Fibroblast of skin of right biceps (primary cell): ENCODE measurements around the gene LRRC3.

Experiments
- DNase-seq: peaks from one replicate; pipeline ENCODE4 v3.0.0-alpha.2; 2013

LRRC3 gene

DNA sequence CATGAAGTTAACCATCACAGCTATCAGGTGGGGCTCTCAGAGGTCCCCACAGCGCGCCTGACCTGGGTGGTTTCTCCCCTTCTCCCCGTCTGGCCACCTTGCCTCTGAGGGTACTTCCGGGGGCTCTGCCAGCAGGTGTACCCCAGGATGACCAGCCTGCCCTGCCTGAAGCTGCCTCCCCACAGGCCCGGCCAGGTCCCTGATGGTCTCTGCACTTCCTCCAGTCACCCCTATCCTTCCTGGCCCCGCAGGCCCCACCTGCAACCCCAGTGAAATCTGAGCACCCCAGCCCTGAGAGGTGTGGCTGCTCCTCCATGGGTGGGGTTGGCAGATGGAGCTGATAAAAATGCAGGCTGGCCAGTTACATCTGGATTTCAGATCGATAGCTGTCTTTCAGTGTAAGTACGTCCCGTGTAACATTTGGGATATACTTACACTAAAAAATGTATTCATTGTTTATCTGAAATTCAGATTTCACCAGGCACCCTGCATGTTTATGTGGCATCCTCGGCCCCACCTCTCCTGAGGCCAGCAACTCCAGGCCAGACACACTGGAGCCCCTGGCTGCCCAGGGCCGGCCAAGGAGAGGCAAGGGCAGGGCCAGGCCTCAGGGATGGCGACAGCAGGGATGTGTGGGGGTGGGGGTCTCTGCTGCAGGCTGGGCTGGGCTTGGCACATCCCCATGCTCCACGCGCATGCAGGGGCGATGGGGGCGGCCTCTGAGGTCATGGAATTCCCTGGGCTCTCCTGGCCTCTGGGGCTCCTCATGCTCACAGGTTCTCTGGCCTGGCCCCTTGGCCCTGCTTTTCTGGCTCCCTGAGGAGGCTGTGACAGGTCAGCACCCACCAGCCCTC is 25.1 kb downstream of the LRRC3 start:
- no peak for DNase-seq

DNA sequence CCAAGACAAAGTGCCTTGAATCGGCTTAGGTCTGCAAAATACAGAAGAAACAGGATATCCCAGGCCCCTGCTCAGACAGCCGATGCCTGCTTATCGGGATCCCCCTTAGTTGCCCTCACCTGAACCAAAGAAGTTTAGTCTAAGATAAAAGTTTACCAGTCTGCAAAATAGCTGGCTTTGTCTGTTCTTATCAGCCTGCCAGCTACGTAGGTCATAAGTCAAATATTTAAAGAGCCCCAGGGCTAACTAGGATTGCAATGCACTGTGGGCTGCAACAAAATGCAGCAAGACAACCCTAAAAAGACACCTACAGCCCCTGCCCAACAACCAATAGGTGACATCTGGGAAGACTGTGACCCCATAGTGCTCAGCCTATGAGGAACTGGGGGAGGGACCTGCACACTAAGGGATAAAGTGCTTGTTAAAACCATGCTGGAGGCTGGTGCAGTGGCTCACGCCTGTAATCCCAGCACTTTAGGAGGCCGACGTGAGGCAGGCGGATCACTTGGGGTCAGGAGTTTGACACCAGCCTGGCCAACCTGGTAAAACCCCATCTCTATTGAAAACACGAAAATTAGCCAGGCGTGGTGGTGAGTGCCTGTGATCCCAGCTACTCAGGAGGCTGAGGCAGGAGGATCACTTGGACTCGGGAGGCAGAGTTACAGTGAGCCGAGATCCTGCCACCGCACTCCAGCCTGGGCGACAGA is 27.4 kb downstream of the LRRC3 start:
- DNase-seq, result no peak

DNA sequence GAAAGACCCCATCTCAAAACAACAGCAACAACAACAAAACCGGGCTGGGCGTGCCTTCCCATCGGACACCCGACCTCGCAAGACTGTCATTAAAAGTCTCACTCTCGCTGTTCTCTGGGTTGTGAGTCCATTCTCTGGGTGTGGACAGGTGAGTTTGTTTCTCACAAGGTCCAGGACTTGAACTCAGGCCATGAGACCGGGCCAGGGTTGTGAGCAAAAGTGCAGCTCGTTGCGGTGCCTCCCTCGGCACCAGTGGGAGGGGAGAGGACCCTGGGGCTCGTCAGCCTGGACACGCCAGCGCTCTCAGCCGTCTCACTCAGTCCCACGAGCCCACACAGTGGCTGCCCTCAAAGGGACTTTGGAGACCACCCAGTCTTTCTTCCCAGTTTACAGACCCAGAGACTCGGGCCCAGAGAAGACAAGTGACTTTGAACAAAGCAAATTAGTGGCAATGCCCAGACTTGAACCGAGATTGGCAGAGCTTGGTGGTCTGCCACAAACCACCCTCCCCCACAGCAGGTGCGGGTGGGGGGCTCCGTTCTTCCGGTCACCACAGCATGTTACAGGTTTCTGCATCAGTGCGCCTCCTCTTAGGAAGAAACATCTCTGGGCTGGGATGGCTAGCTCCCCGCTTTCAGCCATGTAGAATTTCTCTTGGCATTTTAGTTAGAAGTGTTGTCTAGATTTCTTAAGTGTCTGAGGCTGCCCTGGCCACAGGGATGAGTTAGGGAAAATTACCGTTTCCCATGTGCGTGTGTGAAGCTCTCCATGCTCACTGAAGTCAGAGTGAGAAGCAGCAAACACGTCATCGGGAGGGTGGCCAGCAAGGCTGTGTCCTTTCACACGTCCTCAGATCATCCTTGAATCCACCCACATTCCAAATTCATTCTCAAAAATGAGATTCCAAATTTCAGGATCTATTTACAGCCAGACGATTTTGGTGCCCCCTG is 28.3 kb downstream of the LRRC3 start:
- DNase-seq, result no peak

GRCh38 chr21:44484498-44485253 is 29.4 kb downstream of the LRRC3 start:
- no peak for DNase-seq

- peak; percentile 31 for DNase-seq
Observed at GRCh38 chr21:44485254-44485793, 30.0 kb downstream of the LRRC3 start.

- DNase-seq, result no peak
Observed at GRCh38 chr21:44485796-44486195, 30.5 kb downstream of the LRRC3 start.

DNA sequence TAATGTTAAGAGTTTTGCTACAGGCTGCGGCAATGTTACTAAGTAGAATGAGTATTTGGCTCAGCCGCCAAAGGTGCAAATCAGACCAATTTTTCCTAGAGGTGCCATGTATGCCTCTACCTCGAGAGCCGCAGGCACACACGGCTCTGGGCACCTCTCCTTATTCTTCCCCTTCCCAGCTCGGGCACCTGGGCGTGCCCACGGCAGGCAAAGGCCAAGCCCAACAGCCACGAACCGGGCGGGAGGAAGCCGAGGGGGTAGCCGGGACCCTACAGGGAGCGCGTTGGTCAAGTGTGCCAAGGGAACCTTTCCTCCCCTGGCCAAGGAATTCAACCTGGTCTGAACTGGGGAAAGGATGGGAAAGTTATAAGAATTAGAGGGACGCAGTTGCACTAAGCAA is 31.0 kb downstream of the LRRC3 start:
- DNase-seq, result no peak

DNA sequence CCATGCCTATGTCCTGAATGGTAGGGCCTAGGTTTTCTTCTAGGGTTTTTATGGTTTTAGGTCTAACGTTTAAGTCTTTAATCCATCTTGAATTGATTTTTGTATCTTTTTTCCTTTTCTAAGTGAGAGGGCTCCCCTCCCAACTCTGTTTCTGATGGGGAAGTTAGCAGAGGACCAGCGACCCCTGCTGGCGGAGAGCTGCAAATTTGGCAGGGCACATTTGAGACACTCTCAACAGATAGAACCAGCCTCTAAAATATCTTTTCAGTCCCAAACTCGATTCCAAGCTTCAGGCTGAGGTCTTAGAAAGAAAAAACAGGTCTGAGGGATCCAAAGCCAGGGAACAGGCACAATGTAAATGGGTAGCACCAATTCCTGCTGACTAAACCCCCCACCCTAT is 32.5 kb downstream of the LRRC3 start:
- DNase-seq, result no peak

- DNase-seq, result no peak
Observed at GRCh38 chr21:44489962-44490361, 34.7 kb downstream of the LRRC3 start.

GRCh38 chr21:44490405-44490804 is 35.1 kb downstream of the LRRC3 start:
- DNase-seq, result no peak

GRCh38 chr21:44490816-44491215 is 35.5 kb downstream of the LRRC3 start:
- no peak for DNase-seq

DNA sequence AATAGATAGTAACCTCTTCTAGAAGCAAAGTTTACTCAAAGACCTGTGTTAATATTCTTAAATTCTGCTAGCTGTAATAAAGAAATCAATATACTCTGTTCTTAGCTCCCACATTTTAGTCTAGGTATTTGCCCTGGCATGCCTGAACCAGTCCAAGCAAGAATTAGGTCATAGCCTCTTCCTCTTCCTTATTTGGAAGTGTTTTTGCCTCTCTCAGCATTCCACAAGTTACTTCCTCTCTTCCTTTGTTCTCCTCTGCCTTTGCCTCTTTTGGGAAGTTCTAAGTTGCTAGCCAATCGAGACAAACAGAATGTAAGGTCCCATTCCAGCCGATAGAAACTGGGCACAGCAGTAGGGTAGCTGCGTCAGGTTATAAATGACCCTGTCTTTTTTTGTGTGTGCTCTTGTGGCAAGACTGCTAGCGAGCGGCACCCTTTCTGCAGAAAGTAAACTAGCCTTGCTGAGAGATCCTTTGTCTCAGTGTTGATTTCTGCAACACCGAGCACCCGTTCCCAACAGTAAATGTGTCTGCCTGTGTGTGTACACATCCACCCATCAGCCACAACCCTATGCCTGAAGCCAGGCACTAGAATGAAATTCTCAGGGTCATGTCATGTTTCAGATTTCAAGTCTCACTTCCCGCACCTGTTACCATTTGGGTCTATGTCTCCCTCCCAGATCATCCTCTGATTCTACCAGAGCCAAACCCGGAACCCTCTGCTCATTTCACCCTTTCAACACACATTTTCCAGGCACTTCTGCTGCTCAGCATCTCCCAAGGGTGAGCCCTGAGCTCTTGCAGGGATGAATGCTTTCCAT is 37.5 kb downstream of the LRRC3 start:
- no peak for DNase-seq

DNA sequence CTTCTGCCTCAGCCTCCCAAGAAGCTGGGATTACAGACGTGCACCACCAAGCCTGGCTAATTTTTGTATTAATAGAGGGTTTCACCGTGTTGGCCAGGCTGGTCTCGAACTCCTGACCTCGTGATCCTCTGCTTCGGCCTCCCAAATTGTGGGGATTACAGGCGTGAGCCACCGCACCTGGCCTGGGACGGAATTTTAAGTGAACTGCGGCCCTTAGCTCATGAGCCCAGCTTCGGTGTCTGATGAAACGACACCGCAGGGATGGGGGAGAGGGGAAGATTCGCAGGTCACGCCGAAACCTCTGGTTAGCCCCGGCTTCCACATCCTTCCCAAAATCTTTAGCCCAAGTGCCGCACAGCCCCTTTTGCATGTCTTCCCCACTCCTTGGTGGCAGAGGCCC is 39.1 kb downstream of the LRRC3 start:
- no peak for DNase-seq

DNA sequence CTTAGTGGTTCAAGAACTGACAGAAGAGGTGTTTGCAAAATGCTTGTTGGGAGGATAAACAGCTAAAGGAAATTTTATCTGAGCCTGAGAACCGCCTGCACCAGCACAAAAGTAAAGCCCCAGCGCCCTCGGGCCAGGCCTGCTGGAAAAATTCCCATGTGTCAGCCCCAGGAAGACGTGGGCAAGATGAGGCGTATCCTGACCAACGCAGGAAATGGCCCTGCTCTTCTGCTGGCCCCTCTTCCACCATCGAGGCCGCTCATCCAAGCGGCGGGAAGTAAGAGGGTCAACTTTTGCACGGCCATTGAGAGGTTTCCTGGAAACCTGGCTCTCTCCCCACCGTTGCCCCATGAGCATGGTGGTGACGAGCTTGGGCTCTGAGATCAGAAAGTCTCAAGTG is 39.6 kb downstream of the LRRC3 start:
- no peak for DNase-seq

- DNase-seq, result no peak
Observed at GRCh38 chr21:44495611-44496563, 40.6 kb downstream of the LRRC3 start.

GRCh38 chr21:44496564-44497550 is 41.5 kb downstream of the LRRC3 start:
- DNase-seq, result no peak

DNA sequence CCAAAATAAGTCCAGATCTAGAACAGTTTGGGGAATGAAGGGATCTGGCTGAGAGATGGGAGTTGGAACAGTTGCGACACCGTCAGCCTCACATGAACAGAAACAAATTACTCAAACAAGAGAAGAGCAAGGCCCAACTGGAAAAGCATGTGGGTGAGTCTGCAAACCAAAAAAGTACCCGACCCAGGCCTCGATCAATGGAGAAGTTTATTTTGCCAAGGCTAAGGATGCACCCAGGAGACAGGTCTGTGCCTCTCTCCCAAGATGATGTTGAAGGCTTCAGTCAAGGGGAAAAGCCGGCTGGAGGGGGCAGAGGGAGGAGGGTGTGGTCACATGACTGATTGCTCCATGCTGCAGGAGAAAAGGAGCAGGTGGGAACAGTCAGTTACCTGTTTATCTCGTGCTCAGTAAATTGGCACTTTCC is 42.4 kb downstream of the LRRC3 start:
- DNase-seq, result no peak
